ENCODE data around the gene NALCN.

GRCh38 chr13:101179021-101179420 is 237.3 kb downstream of the NALCN start:
- no peak for TF ChIP-seq CTCF (IDR thresholded peaks at IDR 0.05)
- TF ChIP-seq POLR2AphosphoS5 (IDR thresholded peaks at IDR 0.05) = no peak

Measured in suprapubic skin (tissue), 3 donors.